Natural killer cell treated with Interleukin-12 subunit alpha and Interleukin-12 subunit beta and Interleukin-15 and Interleukin-18, amount 100 ng/mL, for 72 hours (primary cell): Measurements from ENCODE around the gene OLFM2. TPM values are rescaled to one million over a fixed set of nuclear protein-coding genes. Genes with fewer than 3 reads are reported as not detected.
A peak's percentile ranks its signal among the peaks of the same experiment; 100 is the strongest.

Source experiments
- ATAC-seq, 2 donors: fragments of 150-1000 bp; cut with Tn5 transposase in 1 of 2; sonication (Bioruptor Pico), chemical (Tn5 transposase) in 1 of 2; 2 replicates each; pipeline ENCODE4 v1.10.0; 2021
- DNase-seq: peaks from one replicate; pipeline ENCODE4 v3.0.0; 2022; ENCODE audit warnings: low spot score
- H3K27ac Mint-ChIP-seq, 2 donors: 1 replicate in 1 of 2; 2 replicates in 1 of 2; pipeline ENCODE4 v1.8.0; 2022; ENCODE audit warnings: mixed read lengths in 2 of 2, mild to moderate bottlenecking in 1 of 2, moderate library complexity in 1 of 2
- H3K27me3 Mint-ChIP-seq, 2 donors: 1 replicate in 1 of 2; 2 replicates in 1 of 2; pipeline ENCODE4 v1.8.0; 2022; ENCODE audit warnings: mixed read lengths in 2 of 2
- H3K36me3 Mint-ChIP-seq: one replicate; pipeline ENCODE4 v1.8.0; 2022; ENCODE audit warnings: mixed read lengths
- H3K4me1 Mint-ChIP-seq, 2 donors: 1 replicate in 1 of 2; 2 replicates in 1 of 2; pipeline ENCODE4 v1.8.0; 2022; ENCODE audit warnings: low read depth in 2 of 2, mixed read lengths in 2 of 2, mild to moderate bottlenecking in 1 of 2
- H3K4me3 Mint-ChIP-seq: one replicate; pipeline ENCODE4 v1.8.0; 2022; ENCODE audit warnings: mixed read lengths
- H3K9me3 Mint-ChIP-seq: 2 replicates; pipeline ENCODE4 v1.8.0; 2022; ENCODE audit warnings: mixed read lengths
- total RNA-seq, 2 donors: library from RNA; stranded (reverse); gene quantifications; one replicate each; pipeline ENCODE4 v1.2.3, GENCODE V29; 2022

The OLFM2 gene
- total RNA-seq, 2 donors from 2014 or later: not detected

DNA sequence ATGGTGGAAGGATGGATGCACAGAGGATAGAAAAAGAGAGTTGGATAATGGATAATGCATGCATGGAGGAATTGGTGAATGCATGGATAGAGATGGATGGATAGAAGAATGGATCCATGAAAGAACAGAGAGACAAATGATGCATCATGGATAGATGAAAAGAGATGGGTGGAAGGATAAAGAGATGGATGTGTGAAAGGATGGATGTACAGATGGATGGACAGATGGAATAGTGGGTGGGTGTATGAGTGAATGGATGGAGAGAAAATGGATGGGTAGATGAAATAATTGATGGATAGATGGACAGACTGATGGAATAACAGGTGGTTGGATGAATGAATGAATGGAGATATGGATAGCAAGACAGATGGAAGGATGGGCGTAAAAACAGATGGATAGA lies 25.7 kb downstream of the OLFM2 start:
- no peak overlapping the region for H3K27ac Mint-ChIP-seq
- peaks cover 0 to 3% of the 10 kb centered on the region in 2 donors for H3K4me1 Mint-ChIP-seq
- H3K36me3 Mint-ChIP-seq: no peaks in the 10 kb centered on the region
- ATAC-seq: no peak
- H3K9me3 Mint-ChIP-seq: no peaks in the 10 kb centered on the region
- no peak for DNase-seq
- H3K4me3 Mint-ChIP-seq: no peak overlapping the region
- H3K27me3 Mint-ChIP-seq: peaks cover 9 to 16% of the 10 kb centered on the region in 2 donors

DNA sequence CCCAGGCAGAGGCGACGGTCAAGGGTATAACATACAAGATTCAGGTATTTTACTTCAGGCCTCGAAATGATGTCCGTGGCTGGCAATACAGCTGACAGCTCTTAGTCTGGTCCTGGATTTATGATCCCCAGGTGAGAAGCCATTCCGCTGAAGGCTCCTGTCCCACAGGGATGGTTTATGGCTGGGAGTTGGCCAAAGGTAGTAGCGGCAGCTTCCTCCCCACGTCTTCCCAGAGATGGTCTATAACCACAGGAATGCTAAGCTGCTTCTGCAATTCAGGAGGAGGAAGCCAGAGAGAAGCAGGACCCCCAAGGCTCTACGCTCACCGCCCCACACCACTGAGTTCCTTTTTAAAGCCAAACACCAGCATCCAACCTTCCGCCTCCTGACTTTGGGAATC lies 27.1 kb downstream of the OLFM2 start:
- Mint-ChIP-seq H3K27me3 (peaks cover 9 to 14% of the 10 kb centered on the region in 2 donors), H3K36me3 (no peaks in the 10 kb centered on the region), H3K4me3 (no peak overlapping the region), H3K4me1 (peaks cover 0 to 3% of the 10 kb centered on the region in 2 donors), H3K9me3 (no peaks in the 10 kb centered on the region), H3K27ac (no peak overlapping the region)
- ATAC-seq: no peak
- DNase-seq: no peak

DNA sequence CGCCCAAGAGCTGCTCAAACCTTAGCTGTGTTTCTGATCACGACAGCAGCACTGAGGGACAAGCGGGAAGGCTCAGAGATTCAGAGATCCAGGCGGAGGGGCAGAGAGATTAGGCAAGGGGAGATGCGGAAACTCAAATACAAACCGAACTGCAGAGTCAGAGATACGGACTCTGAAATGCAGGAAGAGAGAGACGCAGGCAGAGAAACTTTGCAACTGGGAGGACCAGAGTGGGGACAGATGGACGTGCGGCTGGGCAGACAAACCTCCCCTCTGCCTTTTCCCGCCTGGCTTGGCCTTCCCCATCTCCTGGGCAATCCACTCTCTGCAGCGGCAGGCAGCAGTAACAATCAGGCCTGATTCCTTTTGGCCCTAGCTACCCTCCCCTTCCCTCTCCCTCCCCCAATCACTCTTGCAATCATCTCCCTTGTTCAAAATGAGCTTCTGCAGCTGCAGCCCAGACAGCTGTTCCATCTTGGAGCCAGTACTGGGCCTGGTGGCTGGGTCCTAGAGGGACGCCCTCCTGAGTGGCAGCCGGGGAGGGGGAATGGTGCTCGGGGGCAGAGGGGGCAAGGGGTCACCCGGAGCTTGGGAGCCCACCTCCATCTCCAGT lies 29.7 kb downstream of the OLFM2 start:
- Mint-ChIP-seq H3K27me3 (peaks cover 9 to 15% of the 10 kb centered on the region in 2 donors), H3K27ac (no peak overlapping the region), H3K9me3 (no peaks in the 10 kb centered on the region), H3K4me3 (no peak overlapping the region), H3K36me3 (no peaks in the 10 kb centered on the region), H3K4me1 (no peaks in the 10 kb centered on the region)
- DNase-seq (no peak), ATAC-seq (no peak)

DNA sequence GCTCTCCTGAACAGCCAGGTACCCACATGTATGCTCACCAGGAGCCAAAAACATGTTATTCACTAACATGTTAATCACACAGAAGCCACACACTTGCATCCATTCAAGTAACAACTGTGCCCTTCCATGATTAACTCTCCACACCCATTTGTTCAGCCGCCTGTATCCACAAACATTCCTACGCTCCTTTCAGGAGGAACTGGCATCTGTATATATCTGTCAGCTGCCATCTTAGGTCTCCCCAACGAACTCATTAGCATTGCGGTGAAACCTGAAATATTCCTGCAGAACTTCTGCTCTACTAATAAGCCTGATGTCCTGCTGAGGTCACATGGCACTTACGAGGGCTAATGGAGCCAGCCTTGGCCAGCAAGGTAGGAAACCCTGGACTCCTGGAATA lies 33.0 kb downstream of the OLFM2 start:
- Mint-ChIP-seq H3K4me1 (peaks cover 0 to 5% of the 10 kb centered on the region in 2 donors), H3K36me3 (no peaks in the 10 kb centered on the region), H3K4me3 (no peak overlapping the region), H3K27me3 (peaks cover 26 to 30% of the 10 kb centered on the region in 2 donors), H3K9me3 (no peaks in the 10 kb centered on the region), H3K27ac (no peak overlapping the region)
- no peak for DNase-seq
- no peak for ATAC-seq

DNA sequence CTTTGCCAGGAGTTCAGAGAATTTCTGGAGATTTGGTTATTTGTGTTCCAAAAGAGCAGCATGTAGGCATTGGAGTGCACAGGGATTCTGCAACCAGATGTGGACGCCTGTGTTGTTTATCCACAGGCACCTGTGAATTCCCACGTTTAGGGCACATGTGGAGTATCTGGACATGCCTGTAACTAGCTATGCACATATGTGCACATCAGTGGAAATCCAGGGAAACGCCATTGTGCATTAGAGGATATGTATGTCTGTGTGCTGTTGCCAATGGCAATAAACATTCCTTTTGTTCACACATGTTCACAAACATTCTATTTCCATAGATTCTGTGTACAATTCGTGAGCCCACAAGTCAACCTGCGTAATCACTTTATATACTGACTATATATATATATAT lies 34.7 kb downstream of the OLFM2 start:
- H3K27me3 Mint-ChIP-seq: peaks cover 26 to 30% of the 10 kb centered on the region in 2 donors
- no peak for ATAC-seq
- no peaks in the 10 kb centered on the region for H3K36me3 Mint-ChIP-seq
- no peak for DNase-seq
- no peaks in the 10 kb centered on the region for H3K9me3 Mint-ChIP-seq
- H3K4me3 Mint-ChIP-seq: no peak overlapping the region
- H3K4me1 Mint-ChIP-seq: peaks cover 0 to 5% of the 10 kb centered on the region in 2 donors
- no peak overlapping the region for H3K27ac Mint-ChIP-seq

DNA sequence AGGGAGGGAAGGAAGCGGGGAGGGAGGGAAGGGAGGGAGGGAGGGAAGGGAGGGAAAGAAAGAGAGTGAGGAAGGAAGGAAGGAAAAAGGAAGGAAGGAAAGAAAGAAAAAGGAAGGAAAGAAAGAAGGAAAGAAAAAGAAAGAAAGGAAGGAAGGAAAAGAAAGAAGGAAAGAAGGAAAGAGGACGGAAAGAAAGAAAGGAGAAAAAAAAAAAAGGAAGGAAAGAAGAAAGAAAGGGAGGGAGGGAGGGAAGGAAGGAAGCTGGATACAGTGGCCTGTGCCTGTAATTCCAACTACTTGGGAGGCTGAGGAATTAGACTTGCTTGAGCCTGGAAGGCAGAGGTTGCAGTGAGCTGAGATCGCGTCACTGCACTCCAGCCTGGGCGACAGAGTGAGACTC lies 35.3 kb downstream of the OLFM2 start:
- Mint-ChIP-seq H3K9me3 (no peaks in the 10 kb centered on the region), H3K4me3 (no peak overlapping the region), H3K27me3 (peaks cover 29 to 30% of the 10 kb centered on the region in 2 donors), H3K27ac (no peak overlapping the region), H3K36me3 (no peaks in the 10 kb centered on the region), H3K4me1 (peaks cover 0 to 5% of the 10 kb centered on the region in 2 donors)
- no peak for ATAC-seq
- DNase-seq: no peak

DNA sequence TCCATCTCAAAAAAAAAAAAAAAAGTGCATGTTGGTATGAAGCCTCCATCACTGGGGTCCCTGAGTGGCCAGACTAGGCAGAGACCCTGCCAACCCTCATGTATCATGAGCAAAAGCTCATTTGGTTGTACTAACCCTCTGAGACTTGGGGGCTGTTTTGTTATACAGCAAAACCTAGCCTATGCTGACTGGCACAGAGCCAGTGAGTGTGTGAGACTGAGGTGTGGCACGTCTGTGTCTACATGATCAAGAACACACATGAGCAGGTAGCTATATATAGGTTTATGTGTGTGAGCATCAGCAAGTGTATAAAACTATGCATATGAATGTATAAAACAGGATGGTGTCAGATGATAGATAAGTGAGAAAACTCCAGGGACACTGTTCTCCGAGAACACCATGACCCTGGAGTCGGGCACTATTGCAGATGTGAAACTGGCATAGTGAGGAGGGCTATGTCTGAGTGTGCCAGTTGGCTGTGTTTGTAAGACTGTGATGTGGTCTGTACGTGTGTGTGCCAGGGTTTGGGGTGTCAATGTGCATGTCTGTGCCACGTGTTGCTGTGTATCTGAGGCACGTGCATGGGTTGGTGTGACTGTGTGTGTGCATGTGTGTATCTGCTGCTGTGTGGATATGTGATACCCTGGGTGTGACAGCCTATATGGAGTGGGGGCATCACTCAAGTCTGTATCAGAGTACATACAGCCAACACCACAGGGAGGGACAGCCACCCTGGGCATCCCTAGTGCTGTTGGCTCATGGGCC lies 44.5 kb downstream of the OLFM2 start:
- Mint-ChIP-seq H3K27me3 (peaks cover 15 to 21% of the 10 kb centered on the region in 2 donors), H3K4me1 (peaks cover 0 to 7% of the 10 kb centered on the region in 2 donors), H3K27ac (no peak overlapping the region), H3K36me3 (no peaks in the 10 kb centered on the region), H3K9me3 (no peaks in the 10 kb centered on the region), H3K4me3 (no peak overlapping the region)
- ATAC-seq: no peak
- DNase-seq: no peak

DNA sequence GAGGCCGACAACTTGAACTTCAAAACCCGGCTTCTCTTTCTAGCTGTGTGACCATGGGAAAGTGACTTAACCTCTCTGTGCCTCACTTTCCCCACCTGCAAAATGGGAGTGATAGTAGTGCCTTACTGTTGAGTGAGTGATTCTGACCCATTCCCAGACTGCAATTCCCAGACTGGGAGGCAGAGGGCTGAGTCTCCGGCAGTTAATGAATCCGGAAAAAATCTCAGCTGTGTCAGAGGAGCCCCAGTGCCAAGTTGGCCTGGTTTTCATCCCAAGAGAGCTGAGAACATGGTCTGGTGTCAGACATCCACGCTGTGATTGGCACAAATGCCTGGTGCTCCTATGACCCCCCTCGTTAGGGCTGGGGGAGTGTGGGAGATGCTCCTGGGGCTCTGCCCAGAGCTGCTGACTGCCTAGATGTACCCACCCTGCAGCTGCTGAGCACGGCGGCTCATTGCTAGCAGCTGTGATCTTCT lies 51.2 kb downstream of the OLFM2 start:
- Mint-ChIP-seq H3K9me3 (no peaks in the 10 kb centered on the region), H3K27me3 (peaks cover 15 to 16% of the 10 kb centered on the region in 2 donors), H3K4me1 (peaks cover 0 to 7% of the 10 kb centered on the region in 2 donors), H3K27ac (peak overlapping the region in 1 of 2 donors; percentile 25), H3K36me3 (no peaks in the 10 kb centered on the region), H3K4me3 (no peak overlapping the region)
- DNase-seq (no peak), ATAC-seq (no peak)

DNA sequence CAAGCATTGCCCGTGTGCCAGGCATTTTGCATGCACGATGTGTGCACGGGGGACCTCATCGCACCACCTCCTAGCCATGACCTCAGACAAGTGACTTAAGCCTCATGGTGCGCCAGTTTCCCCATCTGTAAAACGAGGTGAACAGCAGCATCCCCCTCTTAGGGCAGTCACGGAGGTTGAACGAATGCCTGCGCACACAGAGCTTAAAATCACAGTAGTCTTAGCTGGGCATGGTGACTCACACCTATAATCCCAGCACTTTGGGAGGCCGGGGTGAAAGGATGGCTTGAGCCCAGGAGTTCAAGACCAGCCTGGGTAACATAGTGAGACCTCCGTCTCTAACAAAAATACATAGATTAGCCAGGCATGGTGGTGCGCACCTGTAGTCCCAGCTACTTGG lies 52.6 kb downstream of the OLFM2 start:
- Mint-ChIP-seq H3K9me3 (no peaks in the 10 kb centered on the region), H3K27ac (no peak overlapping the region), H3K27me3 (peaks cover 12 to 15% of the 10 kb centered on the region in 2 donors), H3K4me1 (peaks cover 0 to 4% of the 10 kb centered on the region in 2 donors), H3K36me3 (no peaks in the 10 kb centered on the region), H3K4me3 (no peak overlapping the region)
- ATAC-seq (no peak), DNase-seq (no peak)

DNA sequence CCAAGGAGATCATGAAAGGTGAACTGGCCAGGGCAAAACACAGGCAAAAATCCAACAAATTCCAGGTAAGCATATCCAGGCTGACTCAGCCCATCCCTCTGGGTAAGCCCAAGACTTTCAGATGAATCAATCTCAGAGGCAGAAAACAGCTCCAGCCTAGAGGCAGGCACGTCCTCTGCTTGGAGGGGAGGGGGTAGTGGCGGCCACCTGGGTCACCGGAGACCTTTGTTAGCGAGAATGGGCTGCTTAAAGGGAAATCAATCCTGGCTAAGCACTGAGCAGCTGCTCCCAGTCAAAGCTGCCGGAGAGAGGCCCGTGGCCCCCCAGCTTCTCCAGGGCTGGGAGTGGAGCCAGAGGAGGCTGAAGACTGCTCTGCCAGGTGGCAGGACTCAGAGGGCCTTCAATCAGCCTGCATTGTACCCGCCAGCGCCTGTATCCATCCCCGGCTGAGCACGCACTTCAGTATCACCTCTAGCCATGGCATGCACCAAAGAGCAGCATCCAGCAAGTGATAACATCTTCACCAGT lies 53.0 kb downstream of the OLFM2 start:
- Mint-ChIP-seq H3K27ac (no peak overlapping the region), H3K9me3 (no peaks in the 10 kb centered on the region), H3K36me3 (no peaks in the 10 kb centered on the region), H3K4me3 (no peak overlapping the region), H3K27me3 (peaks cover 9 to 10% of the 10 kb centered on the region in 2 donors), H3K4me1 (peaks cover 0 to 6% of the 10 kb centered on the region in 2 donors)
- ATAC-seq: no peak
- no peak for DNase-seq

DNA sequence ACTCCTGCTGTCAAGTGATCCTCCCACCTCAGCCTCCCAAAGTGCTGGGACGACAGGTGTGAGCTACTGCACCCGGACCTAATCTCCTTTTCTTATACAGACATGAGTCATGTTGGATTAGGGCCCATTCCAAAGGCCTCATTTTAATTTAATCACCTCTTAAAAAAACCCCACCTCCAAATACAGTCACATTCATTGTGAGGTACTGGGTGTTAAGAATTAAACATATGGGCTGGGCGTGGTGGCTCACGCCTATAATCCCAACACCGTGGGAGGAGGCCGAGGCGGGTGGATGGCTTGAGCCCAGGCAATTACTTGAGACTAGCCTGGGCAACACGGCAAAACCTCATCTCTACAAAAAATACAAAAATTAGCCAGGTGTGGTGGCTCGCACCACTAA lies 54.6 kb downstream of the OLFM2 start:
- H3K9me3 Mint-ChIP-seq: no peaks in the 10 kb centered on the region
- no peaks in the 10 kb centered on the region for H3K36me3 Mint-ChIP-seq
- H3K27ac Mint-ChIP-seq: no peak overlapping the region
- H3K27me3 Mint-ChIP-seq: peaks cover 0 to 2% of the 10 kb centered on the region in 2 donors
- no peak for DNase-seq
- H3K4me1 Mint-ChIP-seq: peaks cover 0 to 2% of the 10 kb centered on the region in 2 donors
- ATAC-seq: no peak
- no peak overlapping the region for H3K4me3 Mint-ChIP-seq

DNA sequence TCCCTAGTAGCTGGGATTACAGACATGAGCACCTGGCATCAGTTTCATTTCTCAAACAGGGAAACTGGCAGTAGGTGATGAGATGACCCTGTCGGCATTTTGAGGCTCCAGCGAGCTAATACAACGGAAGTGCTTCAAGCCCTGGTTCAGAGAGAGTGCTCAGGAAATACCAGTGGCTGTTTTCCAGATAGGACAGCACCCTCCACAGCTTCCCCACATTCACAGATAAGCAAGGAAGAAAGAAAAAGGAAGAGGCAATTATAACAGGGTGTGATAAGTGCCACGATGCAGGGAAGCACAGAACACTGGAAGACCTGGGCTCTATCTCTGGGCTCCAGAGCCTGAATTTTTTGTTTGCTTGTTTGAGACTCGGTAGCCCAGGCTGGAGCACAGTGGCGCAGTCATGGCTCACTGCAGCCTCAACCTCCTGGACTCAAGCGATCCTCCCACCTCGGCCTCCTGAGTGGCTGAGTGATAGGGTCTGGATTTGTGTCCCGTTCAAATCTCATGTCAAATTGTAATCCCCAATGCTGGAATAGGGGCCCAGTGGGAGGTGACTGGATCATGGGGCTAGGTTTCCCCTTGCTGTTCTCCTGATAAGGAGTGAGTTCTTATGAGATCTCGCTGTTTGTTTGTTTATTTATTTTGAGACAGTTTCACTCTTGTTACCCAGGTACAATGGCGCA lies 57.7 kb downstream of the OLFM2 start:
- Mint-ChIP-seq H3K36me3 (no peaks in the 10 kb centered on the region), H3K27ac (no peak overlapping the region), H3K9me3 (no peaks in the 10 kb centered on the region), H3K4me1 (peaks cover 0 to 2% of the 10 kb centered on the region in 2 donors), H3K27me3 (no peaks in the 10 kb centered on the region), H3K4me3 (no peak overlapping the region)
- ATAC-seq (no peak), DNase-seq (no peak)

DNA sequence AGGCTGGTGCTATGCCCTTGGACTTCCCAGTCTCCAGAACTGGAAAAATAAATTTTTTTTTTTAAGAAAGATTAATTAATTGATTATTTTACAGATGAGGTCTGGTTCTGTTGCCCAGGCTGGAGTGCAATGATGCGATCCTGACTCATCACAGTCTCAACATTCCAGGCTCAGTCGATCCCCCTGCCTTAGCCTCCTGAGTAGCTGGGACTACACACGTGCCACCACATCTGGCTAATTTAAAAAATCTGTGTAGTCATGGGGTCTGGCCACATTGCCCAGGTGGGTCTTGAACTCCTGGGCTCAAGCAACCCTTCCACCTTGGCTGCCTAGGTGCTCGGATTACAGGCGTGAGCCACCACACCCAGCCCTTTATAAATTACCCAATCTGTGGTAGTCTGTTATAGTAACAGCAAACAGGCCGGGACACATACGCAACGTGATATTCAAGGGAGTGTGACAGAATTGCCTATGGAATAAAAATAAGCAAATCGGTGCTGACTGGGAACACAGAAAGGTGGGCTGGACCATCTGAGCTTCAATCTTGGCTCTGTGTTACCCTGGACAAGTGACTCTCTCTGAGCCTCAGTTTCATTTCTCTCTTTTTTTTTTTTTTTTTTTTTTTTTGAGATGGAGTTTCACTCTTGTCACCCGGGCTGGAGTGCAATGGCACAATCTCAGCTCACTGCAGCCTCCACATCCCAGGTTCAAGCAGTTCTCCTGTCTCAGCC lies 58.4 kb downstream of the OLFM2 start:
- Mint-ChIP-seq H3K4me1 (peaks cover 0 to 2% of the 10 kb centered on the region in 2 donors), H3K9me3 (no peaks in the 10 kb centered on the region), H3K36me3 (no peaks in the 10 kb centered on the region), H3K4me3 (no peak overlapping the region), H3K27ac (no peak overlapping the region), H3K27me3 (no peaks in the 10 kb centered on the region)
- DNase-seq (no peak), ATAC-seq (no peak)
